OCI-LY1 (cell line): Measurements from ENCODE around the gene CHCHD6.

ENCODE experiments used
- CTCF ChIP-seq: fragments of 200-600 bp; sonication (generic), shearing (Covaris generic); IDR thresholded peaks from 2 replicates; pipeline ENCODE4 v1.5.1; 2017; ENCODE audit warnings: mild to moderate bottlenecking, antibody characterized with exemption, low read length, moderate library complexity, mixed read lengths
- EZH2 ChIP-seq: fragments of 200-600 bp; sonication (generic), shearing (Covaris generic); IDR thresholded peaks from 2 replicates; pipeline ENCODE4 v1.8.0; 2017; ENCODE audit warnings: borderline replicate concordance, mixed run types, mild to moderate bottlenecking, antibody characterized with exemption, low read length, moderate library complexity, mixed read lengths

- TF ChIP-seq CTCF = no peak
- no peak for TF ChIP-seq EZH2
These were observed 54.0 kb downstream of the CHCHD6 start for GRCh38 chr3:126758026-126758425.
